Neural cell (in vitro differentiated cells): ENCODE results near the gene OVOL3. TPM values are rescaled to one million over a fixed set of nuclear protein-coding genes. Genes with fewer than 3 reads are reported as not detected.

Experiments
- H2AFZ ChIP-seq: fragments of 200-600, 300-800 bp; sonication (generic), shearing (Covaris generic); 2 replicates; pipeline ENCODE4 v1.6.0; 2014; ENCODE audit warnings: low read depth, mild to moderate bottlenecking, antibody characterized with exemption, low read length, moderate library complexity
- H3F3A ChIP-seq: fragments of 200-600 bp; shearing (Covaris generic); 2 replicates; pipeline ENCODE4 v1.6.1; 2016; ENCODE audit warnings: mild to moderate bottlenecking, moderate library complexity, mixed read lengths, antibody characterized with exemption, low read length; ENCODE audit not compliant: insufficient read depth, poor library complexity, severe bottlenecking
- H3K27ac ChIP-seq: fragments of 200-600, 300-800 bp; sonication (generic), shearing (Covaris generic); 2 replicates; pipeline ENCODE4 v1.5.1; 2014; ENCODE audit warnings: mild to moderate bottlenecking, low read length, moderate library complexity
- H3K27me3 ChIP-seq: fragments of 300-800, 200-600 bp; sonication (generic), shearing (Covaris generic); 2 replicates; pipeline ENCODE4 v1.6.0; 2014; ENCODE audit warnings: mild to moderate bottlenecking, low read depth, low read length, moderate library complexity; ENCODE audit not compliant: insufficient read depth
- H3K36me3 ChIP-seq: fragments of 300-800, 200-600 bp; sonication (generic), shearing (Covaris generic); 2 replicates; pipeline ENCODE4 v1.5.1; 2014; ENCODE audit warnings: mild to moderate bottlenecking, antibody characterized with exemption, low read length, moderate library complexity; ENCODE audit not compliant: insufficient read depth
- H3K4me2 ChIP-seq: fragments of 300-800, 200-600 bp; sonication (generic), shearing (Covaris generic); 2 replicates; pipeline ENCODE4 v1.6.0; 2014; ENCODE audit warnings: mild to moderate bottlenecking, low read length
- H3K4me3 ChIP-seq: fragments of 300-800, 200-600 bp; sonication (generic), shearing (Covaris generic); 2 replicates; pipeline ENCODE4 v1.5.1; 2014; ENCODE audit warnings: mild to moderate bottlenecking, low read length, moderate library complexity
- H3K79me2 ChIP-seq: fragments of 200-600 bp; shearing (Covaris generic); replicated peaks from 2 replicates; pipeline ENCODE4 v1.6.0; 2014; ENCODE audit warnings: mild to moderate bottlenecking, low read length, moderate library complexity; ENCODE audit not compliant: insufficient read depth
- H3K9ac ChIP-seq: fragments of 300-800, 200-600 bp; sonication (generic), shearing (Covaris generic); 2 replicates; pipeline ENCODE4 v1.6.1; 2016; ENCODE audit warnings: mild to moderate bottlenecking, low read length, mixed read lengths
- H3K9me2 ChIP-seq: fragments of 200-600 bp; shearing (Covaris generic); 2 replicates; pipeline ENCODE4 v1.6.1; 2016; ENCODE audit warnings: mild to moderate bottlenecking, low read length, mixed read lengths; ENCODE audit not compliant: insufficient read depth
- H3K9me3 ChIP-seq: fragments of 200-600, 300-800 bp; sonication (generic), shearing (Covaris generic); 2 replicates; pipeline ENCODE4 v1.6.1; 2016; ENCODE audit warnings: mild to moderate bottlenecking, mixed run types, low read length, moderate library complexity, mixed read lengths
- H4K20me1 ChIP-seq: fragments of 200-600 bp; shearing (Covaris generic); 2 replicates; pipeline ENCODE4 v1.6.1; 2016; ENCODE audit warnings: mild to moderate bottlenecking, mixed run types; ENCODE audit not compliant: insufficient read depth
- EP300 ChIP-seq: fragments of 450-650 bp; conservative IDR thresholded peaks from 2 replicates; pipeline ENCODE4 v1.6.1; 2014; ENCODE audit warnings: antibody characterized with exemption, mild to moderate bottlenecking, moderate library complexity; ENCODE audit not compliant: poor library complexity, severe bottlenecking
- EZH2 ChIP-seq: fragments of 200-600, 300-800 bp; shearing (Covaris generic), sonication (generic); IDR thresholded peaks from 2 replicates; pipeline ENCODE4 v1.6.1; 2014; ENCODE audit warnings: antibody characterized with exemption, low read length, borderline replicate concordance, mild to moderate bottlenecking; ENCODE audit not compliant: insufficient read depth, poor library complexity, severe bottlenecking
- MXI1 ChIP-seq: fragments of 450-650 bp; conservative IDR thresholded peaks from 2 replicates; pipeline ENCODE4 v1.6.1; 2014; ENCODE audit warnings: antibody characterized with exemption, mild to moderate bottlenecking; ENCODE audit not compliant: poor library complexity, severe bottlenecking
- POLR2AphosphoS5 ChIP-seq: IDR thresholded peaks from 2 replicates; pipeline ENCODE4 v1.6.1; 2012
- RAD21 ChIP-seq: fragments of 450-650 bp; conservative IDR thresholded peaks from 2 replicates; pipeline ENCODE4 v1.6.1; 2014; ENCODE audit warnings: antibody characterized with exemption, mild to moderate bottlenecking, moderate library complexity
- SMC3 ChIP-seq: fragments of 450-650 bp; conservative IDR thresholded peaks from 2 replicates; pipeline ENCODE4 v1.6.1; 2014; ENCODE audit warnings: antibody characterized with exemption, mild to moderate bottlenecking, moderate library complexity; ENCODE audit not compliant: poor library complexity
- TAF1 ChIP-seq: IDR thresholded peaks from 2 replicates; pipeline ENCODE4 v1.6.1; 2012; ENCODE audit warnings: low read depth
- polyA plus RNA-seq: library from polyadenylated mRNA; depleted of rRNA; stranded (reverse); fragments of >200 nt; gene quantifications from 2 replicates; pipeline ENCODE4 v1.2.3, GENCODE V29; 2014
- TF ChIP-seq, protein P1 (sequence below): IDR thresholded peaks from 2 replicates; pipeline ENCODE4 v1.6.1; 2012; ENCODE audit warnings: borderline replicate concordance
- TF ChIP-seq, protein P2 (sequence below): fragments of 450-650 bp; IDR thresholded peaks from 2 replicates; pipeline ENCODE4 v1.5.1; 2014; ENCODE audit warnings: antibody characterized with exemption, mild to moderate bottlenecking, moderate library complexity; ENCODE audit not compliant: poor library complexity, severe bottlenecking

Gene OVOL3
- polyA plus RNA-seq, 1 donor from 2014 or later: not detected

DNA sequence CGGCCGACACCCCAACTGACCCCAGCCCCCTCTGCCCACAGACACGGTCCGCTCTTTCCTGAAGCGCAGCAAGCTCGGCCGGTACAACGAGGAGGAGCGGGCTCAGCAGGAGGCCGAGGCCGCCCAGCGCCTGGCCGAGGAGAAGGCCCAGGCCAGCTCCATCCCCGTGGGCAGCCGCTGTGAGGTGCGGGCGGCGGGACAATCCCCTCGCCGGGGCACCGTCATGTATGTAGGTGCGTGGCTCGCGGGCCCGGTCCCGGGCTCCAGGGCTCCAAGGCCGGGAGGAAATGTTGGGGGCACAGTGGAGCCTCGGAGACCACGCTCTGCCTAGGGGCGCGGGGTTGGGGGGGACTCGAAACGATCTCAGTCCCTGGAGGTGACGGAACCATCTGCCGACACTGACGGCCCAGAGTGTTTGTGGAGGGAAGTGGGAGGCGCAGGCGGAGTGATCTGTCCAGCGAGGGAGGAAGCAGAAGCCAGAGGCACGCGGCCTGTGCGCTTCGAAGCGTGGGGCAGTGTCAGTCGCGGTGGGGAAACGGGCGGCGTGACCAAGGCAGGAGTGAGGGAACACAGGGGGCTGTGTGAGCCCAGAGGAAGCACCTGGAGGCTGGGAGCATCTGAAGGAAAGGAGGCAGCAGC is 10.7 kb downstream of the OVOL3 start:
- H3K27me3 ChIP-seq: no peaks in the 10 kb centered on the region
- no peaks in the 10 kb centered on the region for H4K20me1 ChIP-seq
- peaks cover 3% of the 10 kb centered on the region for H3K79me2 ChIP-seq
- H3K4me2 ChIP-seq: no peak overlapping the region
- H3K36me3 ChIP-seq: peaks cover 4% of the 10 kb centered on the region
- no peaks in the 10 kb centered on the region for H3K9me3 ChIP-seq
- TF ChIP-seq TAF1: no peak
- TF ChIP-seq, protein P1, sequence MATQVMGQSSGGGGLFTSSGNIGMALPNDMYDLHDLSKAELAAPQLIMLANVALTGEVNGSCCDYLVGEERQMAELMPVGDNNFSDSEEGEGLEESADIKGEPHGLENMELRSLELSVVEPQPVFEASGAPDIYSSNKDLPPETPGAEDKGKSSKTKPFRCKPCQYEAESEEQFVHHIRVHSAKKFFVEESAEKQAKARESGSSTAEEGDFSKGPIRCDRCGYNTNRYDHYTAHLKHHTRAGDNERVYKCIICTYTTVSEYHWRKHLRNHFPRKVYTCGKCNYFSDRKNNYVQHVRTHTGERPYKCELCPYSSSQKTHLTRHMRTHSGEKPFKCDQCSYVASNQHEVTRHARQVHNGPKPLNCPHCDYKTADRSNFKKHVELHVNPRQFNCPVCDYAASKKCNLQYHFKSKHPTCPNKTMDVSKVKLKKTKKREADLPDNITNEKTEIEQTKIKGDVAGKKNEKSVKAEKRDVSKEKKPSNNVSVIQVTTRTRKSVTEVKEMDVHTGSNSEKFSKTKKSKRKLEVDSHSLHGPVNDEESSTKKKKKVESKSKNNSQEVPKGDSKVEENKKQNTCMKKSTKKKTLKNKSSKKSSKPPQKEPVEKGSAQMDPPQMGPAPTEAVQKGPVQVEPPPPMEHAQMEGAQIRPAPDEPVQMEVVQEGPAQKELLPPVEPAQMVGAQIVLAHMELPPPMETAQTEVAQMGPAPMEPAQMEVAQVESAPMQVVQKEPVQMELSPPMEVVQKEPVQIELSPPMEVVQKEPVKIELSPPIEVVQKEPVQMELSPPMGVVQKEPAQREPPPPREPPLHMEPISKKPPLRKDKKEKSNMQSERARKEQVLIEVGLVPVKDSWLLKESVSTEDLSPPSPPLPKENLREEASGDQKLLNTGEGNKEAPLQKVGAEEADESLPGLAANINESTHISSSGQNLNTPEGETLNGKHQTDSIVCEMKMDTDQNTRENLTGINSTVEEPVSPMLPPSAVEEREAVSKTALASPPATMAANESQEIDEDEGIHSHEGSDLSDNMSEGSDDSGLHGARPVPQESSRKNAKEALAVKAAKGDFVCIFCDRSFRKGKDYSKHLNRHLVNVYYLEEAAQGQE: no peak
- TF ChIP-seq EP300: no peak
- TF ChIP-seq EZH2: no peak
- TF ChIP-seq, protein P2, sequence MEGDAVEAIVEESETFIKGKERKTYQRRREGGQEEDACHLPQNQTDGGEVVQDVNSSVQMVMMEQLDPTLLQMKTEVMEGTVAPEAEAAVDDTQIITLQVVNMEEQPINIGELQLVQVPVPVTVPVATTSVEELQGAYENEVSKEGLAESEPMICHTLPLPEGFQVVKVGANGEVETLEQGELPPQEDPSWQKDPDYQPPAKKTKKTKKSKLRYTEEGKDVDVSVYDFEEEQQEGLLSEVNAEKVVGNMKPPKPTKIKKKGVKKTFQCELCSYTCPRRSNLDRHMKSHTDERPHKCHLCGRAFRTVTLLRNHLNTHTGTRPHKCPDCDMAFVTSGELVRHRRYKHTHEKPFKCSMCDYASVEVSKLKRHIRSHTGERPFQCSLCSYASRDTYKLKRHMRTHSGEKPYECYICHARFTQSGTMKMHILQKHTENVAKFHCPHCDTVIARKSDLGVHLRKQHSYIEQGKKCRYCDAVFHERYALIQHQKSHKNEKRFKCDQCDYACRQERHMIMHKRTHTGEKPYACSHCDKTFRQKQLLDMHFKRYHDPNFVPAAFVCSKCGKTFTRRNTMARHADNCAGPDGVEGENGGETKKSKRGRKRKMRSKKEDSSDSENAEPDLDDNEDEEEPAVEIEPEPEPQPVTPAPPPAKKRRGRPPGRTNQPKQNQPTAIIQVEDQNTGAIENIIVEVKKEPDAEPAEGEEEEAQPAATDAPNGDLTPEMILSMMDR: no peak
- TF ChIP-seq RAD21: no peak
- no peak for TF ChIP-seq POLR2AphosphoS5
- TF ChIP-seq SMC3: no peak
- no peak for TF ChIP-seq MXI1
- no peak overlapping the region for H3K4me3 ChIP-seq
- no peak overlapping the region for H3K9ac ChIP-seq
- H3F3A ChIP-seq: no peaks in the 10 kb centered on the region
- H3K9me2 ChIP-seq: no peaks in the 10 kb centered on the region
- no peak overlapping the region for H2AFZ ChIP-seq
- H3K27ac ChIP-seq: no peak overlapping the region

DNA sequence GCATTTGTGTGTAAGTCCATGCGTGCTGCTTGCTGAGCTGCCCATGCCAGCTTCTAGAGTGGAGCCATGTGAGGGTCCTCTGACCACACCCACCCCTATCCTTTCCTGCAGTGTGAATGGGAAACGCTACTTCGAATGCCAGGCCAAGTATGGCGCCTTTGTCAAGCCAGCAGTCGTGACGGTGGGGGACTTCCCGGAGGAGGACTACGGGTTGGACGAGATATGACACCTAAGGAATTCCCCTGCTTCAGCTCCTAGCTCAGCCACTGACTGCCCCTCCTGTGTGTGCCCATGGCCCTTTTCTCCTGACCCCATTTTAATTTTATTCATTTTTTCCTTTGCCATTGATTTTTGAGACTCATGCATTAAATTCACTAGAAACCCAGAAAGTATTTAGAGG is 14.6 kb downstream of the OVOL3 start:
- TF ChIP-seq MXI1 (no peak), EZH2 (no peak), POLR2AphosphoS5 (no peak), SMC3 (no peak), EP300 (no peak), RAD21 (no peak), TAF1 (no peak)
- TF ChIP-seq, protein P2: no peak
- TF ChIP-seq, protein P1: no peak
- Histone ChIP-seq H3K27me3 (no peaks in the 10 kb centered on the region), H3K4me2 (no peak overlapping the region), H3K27ac (no peak overlapping the region), H3K36me3 (peaks cover 4% of the 10 kb centered on the region), H4K20me1 (no peaks in the 10 kb centered on the region), H3K9me2 (no peaks in the 10 kb centered on the region), H3K79me2 (no peaks in the 10 kb centered on the region), H3K9me3 (no peaks in the 10 kb centered on the region), H3K4me3 (no peak overlapping the region), H3F3A (no peaks in the 10 kb centered on the region), H2AFZ (no peak overlapping the region), H3K9ac (no peak overlapping the region)
